GM20000 (cell line): ENCODE results near the gene MRPL36.
"Not testable (repeated sequence)": the region's sequence is repeated elsewhere in the genome, so short reads cannot be mapped to it uniquely, and the experiment has no call there.

Experiments
- DNase-seq: peaks from one replicate; pipeline ENCODE4 v3.0.0; 2012; ENCODE audit warnings: low spot score
- CTCF ChIP-seq: IDR thresholded peaks from 2 replicates; pipeline ENCODE4 v1.5.1; 2012; ENCODE audit warnings: mild to moderate bottlenecking, control low read depth; ENCODE audit errors: extremely low read depth, missing control alignments

The MRPL36 gene

DNA sequence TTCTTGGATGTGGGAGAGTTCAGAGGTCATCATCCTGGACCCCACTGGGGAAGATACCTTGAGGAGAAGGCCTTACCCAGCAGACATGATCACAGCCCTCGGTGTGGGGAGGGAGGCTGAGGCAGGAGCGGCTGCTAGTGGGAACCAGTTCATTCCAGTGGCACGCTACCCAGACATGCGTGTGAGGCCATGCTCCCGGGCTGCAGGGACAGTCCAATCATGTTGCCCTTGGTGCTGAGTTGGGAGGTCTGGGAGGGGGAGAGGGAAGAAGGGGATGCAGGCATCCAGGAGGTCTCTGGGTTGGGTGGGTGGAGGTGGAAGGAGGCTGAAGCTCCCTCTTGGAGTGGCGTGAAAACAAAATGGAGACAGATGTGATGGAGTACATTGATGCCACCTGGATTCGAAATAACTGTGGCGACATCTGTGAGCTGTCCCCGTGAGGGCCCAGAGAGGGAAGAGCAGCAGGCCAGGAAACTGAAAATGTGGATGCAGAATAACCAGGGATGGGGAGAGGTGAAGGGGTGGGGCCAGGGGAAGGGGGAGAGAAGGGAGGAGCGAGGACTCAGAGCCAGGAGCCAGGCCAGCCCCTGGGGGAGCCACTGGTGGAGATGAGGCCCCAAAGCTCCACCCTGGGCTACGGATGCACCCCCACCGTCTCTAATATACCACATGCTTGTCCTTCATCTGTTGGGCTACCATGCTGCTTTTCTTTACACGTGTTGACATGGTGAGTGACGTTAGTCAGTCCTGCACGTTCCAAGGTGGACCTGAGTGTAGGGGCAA lies 17.8 kb upstream of the MRPL36 start:
- TF ChIP-seq CTCF: no peak
- no peak for DNase-seq

- not testable (repeated sequence) for DNase-seq
Measured at GRCh38 chr5:1816495-1817089, 17.0 kb upstream of the MRPL36 start.

GRCh38 chr5:1815881-1816292 lies 16.2 kb upstream of the MRPL36 start:
- DNase-seq: no peak
- TF ChIP-seq CTCF: no peak

DNA sequence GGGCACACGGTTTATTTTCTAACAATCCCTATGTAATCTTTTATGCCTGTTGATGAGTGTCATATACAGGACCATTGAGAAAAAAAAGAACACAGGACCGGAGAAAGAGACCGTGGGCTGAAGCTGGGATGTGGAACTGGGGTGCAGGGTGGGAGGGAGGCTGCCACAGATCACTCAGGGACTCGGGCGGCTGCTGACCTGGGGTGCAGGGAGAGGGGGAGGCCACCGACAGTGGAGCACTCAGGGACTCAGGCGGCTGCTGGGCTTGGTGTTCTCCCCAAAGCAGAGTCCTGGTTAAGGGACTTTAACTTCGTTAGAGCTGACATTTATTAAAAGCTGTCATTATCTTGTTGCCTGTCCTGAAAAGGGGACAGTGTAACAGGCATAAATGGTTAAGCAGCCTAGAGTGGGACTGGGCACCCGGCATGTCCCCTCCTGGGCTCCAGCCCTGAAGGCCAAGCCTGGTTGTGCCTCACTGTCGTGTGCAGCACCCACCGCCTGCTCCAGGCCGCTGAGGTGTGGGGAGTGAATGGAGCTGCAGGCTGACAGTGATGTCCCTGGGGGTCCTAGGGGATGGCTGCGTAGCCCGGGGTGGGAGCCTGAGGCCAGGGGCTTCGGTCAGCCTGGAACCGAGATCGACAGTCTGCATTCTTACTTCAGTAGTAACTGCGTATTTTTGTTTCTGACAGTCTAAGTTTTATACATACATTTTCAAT lies 15.6 kb upstream of the MRPL36 start:
- TF ChIP-seq CTCF: no peak

GRCh38 chr5:1814183-1815020 lies 14.8 kb upstream of the MRPL36 start:
- TF ChIP-seq CTCF: no peak
- DNase-seq: no peak

More for the DNA sequence above, 15.6 kb upstream of the MRPL36 start:
- DNase-seq: no peak

GRCh38 chr5:1810581-1811101 lies 11.0 kb upstream of the MRPL36 start:
- TF ChIP-seq CTCF: no peak
- DNase-seq: no peak

GRCh38 chr5:1809416-1810035 lies 9.9 kb upstream of the MRPL36 start:
- no peak for TF ChIP-seq CTCF

More at GRCh38 chr5:1809416-1810035, 9.9 kb upstream of the MRPL36 start:
- no peak for DNase-seq
